TTC549 (cell line): ENCODE results near the gene SOCS2.
"Not testable (repeated sequence)": the region's sequence is repeated elsewhere in the genome, so short reads cannot be mapped to it uniquely, and the experiment has no call there.

Source experiments
- FAIRE-seq: peaks from 2 replicates; lab custom pipeline; 2012; peaks lifted over from hg19 to GRCh38; lab: Jason Lieb, UNC

SOCS2 gene

DNA sequence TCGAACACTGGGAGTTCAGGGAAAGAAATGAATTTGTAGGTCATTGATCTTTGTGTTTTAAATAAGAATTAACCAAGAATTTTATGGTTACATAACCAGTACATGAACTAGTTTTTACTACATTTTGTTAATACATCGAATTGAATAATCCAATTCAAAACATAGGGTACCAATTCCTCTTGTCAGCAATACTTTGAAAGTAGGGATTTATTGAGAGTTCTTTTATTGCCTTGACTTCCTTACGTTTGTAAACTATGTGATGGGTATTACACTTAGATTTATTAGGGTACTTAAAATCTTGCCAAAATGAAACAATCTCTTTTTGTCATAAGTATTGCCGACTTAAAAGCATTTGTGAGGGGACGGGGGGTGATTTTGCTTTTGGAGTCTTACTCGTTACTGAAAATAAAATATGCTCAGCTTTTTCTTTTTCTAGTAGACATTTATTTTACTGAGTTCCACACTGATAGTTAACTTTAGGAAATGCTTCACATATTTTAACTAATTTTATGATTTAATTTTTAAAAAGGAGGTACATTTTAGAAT is 22.4 kb downstream of the SOCS2 start:
- no peak for FAIRE-seq

- FAIRE-seq: no peak
Measured at GRCh38 chr12:93595351-93595750, 22.9 kb downstream of the SOCS2 start.

DNA sequence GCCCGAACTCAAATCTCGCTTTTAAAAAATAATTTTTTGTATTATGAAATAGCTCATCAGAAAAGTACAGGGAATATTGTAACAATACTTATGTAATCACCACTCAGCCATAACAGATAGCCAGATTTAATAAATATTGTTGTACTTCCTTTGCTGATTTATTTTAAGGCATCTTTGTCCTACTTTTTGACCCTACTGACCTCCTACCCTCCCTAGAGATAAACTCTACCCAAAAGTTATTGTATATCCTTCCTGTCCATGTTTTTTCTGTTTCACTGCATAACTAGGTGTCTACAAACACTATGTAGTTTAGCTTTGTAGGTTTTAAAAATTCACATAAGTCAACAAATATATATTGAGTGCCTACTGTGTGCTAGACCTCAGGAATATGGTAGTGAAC is 25.1 kb downstream of the SOCS2 start:
- no peak for FAIRE-seq

DNA sequence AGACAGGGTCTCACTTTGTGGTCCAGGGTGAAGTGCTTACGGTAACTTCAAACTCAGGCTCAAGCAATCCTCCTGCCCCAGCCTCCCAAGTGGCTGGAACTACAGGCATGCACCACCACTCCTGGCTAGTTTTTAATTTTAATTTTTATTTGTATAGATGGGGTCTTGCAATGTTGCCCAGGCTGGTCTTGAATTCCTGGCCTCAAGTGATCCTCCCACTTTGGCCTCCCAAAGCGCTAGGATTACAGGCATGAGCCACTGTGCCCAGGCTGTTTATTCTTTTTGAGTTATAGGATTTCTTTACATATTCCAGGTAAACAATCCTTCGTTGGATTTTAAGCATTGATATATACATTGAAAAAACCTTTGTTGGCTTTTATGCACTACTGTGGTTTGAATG is 26.7 kb downstream of the SOCS2 start:
- FAIRE-seq: no peak

DNA sequence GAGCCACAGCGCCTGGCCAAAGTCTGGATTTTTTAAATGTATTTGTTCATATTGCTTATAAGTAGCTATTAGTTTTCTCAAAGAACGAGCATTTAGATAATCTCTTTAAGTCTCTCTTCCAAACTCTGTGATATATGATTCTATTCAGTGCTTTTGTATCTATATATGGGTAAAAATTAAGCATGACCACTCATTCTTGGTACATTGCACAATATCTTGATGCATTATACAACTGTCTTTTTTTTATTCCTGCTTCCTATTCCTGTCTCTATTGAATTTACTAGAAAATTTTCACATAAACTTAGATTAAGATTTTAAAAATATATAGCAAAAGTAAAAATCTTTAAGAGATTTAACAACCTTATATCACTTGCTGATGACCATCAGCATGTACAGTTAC is 29.1 kb downstream of the SOCS2 start:
- FAIRE-seq: no peak

- no peak for FAIRE-seq
Measured at GRCh38 chr12:93602897-93603668, 30.6 kb downstream of the SOCS2 start.

DNA sequence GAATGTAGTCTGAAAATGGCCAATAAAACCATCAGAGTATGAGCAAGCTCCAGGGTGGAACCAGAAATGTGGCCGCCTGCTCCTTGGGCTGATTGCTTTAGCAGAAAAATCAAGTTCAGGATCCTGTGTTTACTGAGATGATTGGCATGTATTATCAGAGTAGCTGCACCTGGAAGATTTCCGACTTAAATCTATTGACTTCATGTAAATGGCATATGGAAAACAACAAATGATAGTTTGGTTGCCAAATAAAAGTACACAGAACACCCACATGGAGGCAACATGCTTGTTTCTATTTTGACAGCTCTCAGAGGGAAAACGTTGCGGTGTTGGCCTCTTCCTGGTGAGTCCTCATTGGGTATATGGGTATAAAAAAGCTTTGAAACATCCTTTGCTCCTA is 31.3 kb downstream of the SOCS2 start:
- no peak for FAIRE-seq

GRCh38 chr12:93608313-93608712 is 35.8 kb downstream of the SOCS2 start:
- no peak for FAIRE-seq

GRCh38 chr12:93609281-93610192 is 37.1 kb downstream of the SOCS2 start:
- peak; percentile 92 for FAIRE-seq

DNA sequence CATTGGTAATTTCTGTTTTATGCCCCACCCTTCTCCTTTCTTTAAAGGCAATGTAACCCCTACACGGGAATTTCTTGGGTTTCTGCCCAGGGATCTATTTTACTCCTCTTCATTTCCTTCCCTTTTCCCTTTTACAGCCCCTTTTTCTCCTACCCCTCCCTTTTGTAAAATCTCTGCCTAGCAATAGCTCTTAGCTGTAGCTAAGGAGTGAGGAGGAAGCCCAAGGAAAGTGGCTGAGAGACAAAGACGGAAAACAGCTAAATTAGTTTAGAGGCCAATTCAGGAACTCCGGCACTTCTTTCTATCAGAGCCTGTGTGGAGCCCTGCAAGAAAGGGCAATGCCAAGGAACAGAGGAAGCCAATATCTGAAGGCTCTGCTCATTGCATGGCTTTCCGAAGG is 40.3 kb downstream of the SOCS2 start:
- no peak for FAIRE-seq

GRCh38 chr12:93614917-93615596 is 42.6 kb downstream of the SOCS2 start:
- FAIRE-seq: no peak

- no peak for FAIRE-seq
Measured at GRCh38 chr12:93616584-93617101, 44.2 kb downstream of the SOCS2 start.

- no peak for FAIRE-seq
Measured at GRCh38 chr12:93618891-93619410, 46.5 kb downstream of the SOCS2 start.

DNA sequence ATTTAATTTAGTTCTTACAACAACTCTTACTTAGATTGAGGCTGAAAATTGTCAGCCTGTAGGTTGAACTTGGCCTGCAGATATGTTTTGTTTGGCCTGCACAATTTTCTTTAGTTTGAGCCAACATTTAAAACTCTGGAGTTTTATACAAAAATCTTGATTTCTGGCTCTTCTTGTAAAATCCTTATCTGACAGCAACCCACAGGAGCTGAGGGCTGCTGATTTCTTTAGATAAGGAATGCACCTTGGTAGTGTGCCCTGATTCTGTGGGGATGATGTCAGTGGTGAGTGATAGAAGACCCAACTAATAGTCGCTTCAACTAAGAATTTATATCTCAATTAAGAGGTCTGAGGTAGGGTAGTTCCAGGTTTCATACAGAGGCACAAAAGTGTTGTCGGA is 49.5 kb downstream of the SOCS2 start:
- no peak for FAIRE-seq

GRCh38 chr12:93622485-93622884 is 50.0 kb downstream of the SOCS2 start:
- no peak for FAIRE-seq

- no peak for FAIRE-seq
Measured at GRCh38 chr12:93624595-93625294, 52.3 kb downstream of the SOCS2 start.

- not testable (repeated sequence) for FAIRE-seq
Measured at GRCh38 chr12:93625295-93625645, 52.8 kb downstream of the SOCS2 start.

- FAIRE-seq: no peak
Measured at GRCh38 chr12:93626160-93626559, 53.7 kb downstream of the SOCS2 start.
